ENCODE measurements around the gene SDSL.

DNA sequence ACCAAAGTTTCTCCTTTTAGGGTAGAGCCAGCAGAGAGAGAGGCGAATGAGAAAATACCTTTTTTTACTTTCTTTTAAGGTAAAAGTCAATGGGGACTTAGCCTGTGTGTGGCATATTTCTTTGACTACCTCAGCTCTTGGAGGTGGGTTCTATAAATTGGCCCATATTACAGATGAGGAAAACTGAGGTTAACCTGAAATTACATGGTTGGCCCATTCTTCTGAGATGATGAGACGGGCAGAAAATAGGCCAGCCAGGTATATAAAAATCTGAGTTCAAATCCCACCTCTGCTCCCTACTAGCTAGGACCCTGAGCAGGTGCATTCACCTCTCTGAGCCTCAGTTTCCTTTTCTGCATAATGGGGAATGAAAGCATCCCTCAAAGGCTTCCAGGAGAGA, 27.1 kb downstream of the SDSL start:
- TF ChIP-seq, protein P1, sequence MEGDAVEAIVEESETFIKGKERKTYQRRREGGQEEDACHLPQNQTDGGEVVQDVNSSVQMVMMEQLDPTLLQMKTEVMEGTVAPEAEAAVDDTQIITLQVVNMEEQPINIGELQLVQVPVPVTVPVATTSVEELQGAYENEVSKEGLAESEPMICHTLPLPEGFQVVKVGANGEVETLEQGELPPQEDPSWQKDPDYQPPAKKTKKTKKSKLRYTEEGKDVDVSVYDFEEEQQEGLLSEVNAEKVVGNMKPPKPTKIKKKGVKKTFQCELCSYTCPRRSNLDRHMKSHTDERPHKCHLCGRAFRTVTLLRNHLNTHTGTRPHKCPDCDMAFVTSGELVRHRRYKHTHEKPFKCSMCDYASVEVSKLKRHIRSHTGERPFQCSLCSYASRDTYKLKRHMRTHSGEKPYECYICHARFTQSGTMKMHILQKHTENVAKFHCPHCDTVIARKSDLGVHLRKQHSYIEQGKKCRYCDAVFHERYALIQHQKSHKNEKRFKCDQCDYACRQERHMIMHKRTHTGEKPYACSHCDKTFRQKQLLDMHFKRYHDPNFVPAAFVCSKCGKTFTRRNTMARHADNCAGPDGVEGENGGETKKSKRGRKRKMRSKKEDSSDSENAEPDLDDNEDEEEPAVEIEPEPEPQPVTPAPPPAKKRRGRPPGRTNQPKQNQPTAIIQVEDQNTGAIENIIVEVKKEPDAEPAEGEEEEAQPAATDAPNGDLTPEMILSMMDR (IDR thresholded peaks at IDR 0.05; ENCODE audit: insufficient read depth, low read length, poor library complexity, severe bottlenecking): no peak
- TF ChIP-seq EZH2phosphoT487 (conservative IDR thresholded peaks at IDR 0.05; ENCODE audit: low read length): no peak

All from SU-DHL-6 (cell line).